Gastroesophageal sphincter (tissue), 4 donors: ENCODE measurements around the gene HS6ST2. TPM values are rescaled to one million over a fixed set of nuclear protein-coding genes. Genes with fewer than 3 reads are reported as not detected.

ENCODE experiments used
- ATAC-seq: fragments of 150-250 bp; one replicate; pipeline ENCODE4 v1.9.1; 2016; ENCODE audit warnings: mild to moderate bottlenecking, moderate library complexity
- H3K27ac ChIP-seq, 4 donors: fragments of 200-600 bp; sonication (generic) in 3 of 4; 1 replicate in 3 of 4; 2 replicates in 1 of 4; pipeline ENCODE4 v1.5.1; 2016 to 2019
- H3K27me3 ChIP-seq: fragments of 200-600 bp; sonication (generic); one replicate; pipeline ENCODE4 v1.5.1; 2019
- H3K36me3 ChIP-seq, 2 donors: fragments of 200-600 bp; sonication (generic); one replicate each; pipeline ENCODE4 v1.5.1; 2019; ENCODE audit warnings: control low read depth in 1 of 2
- H3K4me1 ChIP-seq, 3 donors: fragments of 200-600 bp; sonication (generic); 1 replicate in 2 of 3; 2 replicates in 1 of 3; pipeline ENCODE4 v1.5.1; 2016 to 2019; ENCODE audit warnings: control low read depth in 2 of 3
- H3K4me3 ChIP-seq, 2 donors: fragments of 200-600 bp; sonication (generic); one replicate each; pipeline ENCODE4 v1.5.1; 2019; ENCODE audit warnings: mild to moderate bottlenecking in 1 of 2, moderate library complexity in 1 of 2
- H3K9me3 ChIP-seq, 3 donors: fragments of 200-600 bp; sonication (generic); one replicate each; pipeline ENCODE4 v1.5.1; 2017 to 2019; ENCODE audit warnings: control low read depth in 2 of 3
- EP300 ChIP-seq: sonication (generic); formaldehyde crosslinking; IDR thresholded peaks from one replicate; pipeline ENCODE4 v1.6.1; 2017; ENCODE audit warnings: antibody characterized with exemption, mild to moderate bottlenecking
- POLR2A ChIP-seq, 2 donors: fragments of 450-650 bp; IDR thresholded peaks; one replicate each; pipeline ENCODE4 v1.6.1; 2017; ENCODE audit warnings: antibody characterized with exemption in 2 of 2, mild to moderate bottlenecking in 2 of 2, moderate library complexity in 1 of 2
- POLR2AphosphoS5 ChIP-seq: sonication (generic); formaldehyde crosslinking; IDR thresholded peaks from one replicate; pipeline ENCODE4 v1.6.1; 2017; ENCODE audit warnings: antibody characterized with exemption
- WGBS, 2 donors: methylation state at CpG; one replicate each; pipeline ENCODE4 v1.1.5; 2018; ENCODE audit warnings: low coverage in 1 of 2; 5-methylcytosine and 5-hydroxymethylcytosine counted together
- total RNA-seq, 4 donors: library from RNA; depleted of rRNA; stranded (reverse); fragments of >200 nt; gene quantifications; one replicate each; pipeline ENCODE4 v1.1.0, GENCODE V29; 2016
- TF ChIP-seq, protein P1 (sequence below), 4 experiments: fragments of 200-600 bp in 2 of 4; fragments of 450-650 bp in 2 of 4; sonication (generic) in 1 of 4; IDR thresholded peaks; one replicate each; pipeline ENCODE4 v1.5.1; 2017 to 2019; ENCODE audit warnings: antibody characterized with exemption in 4 of 4, mild to moderate bottlenecking in 2 of 4, moderate library complexity in 2 of 4

Gene HS6ST2
- total RNA-seq, 4 donors from 2014 or later, result 0.08 to 1.9 (median 0.22) TPM

GRCh38 chrX:132858018-132858417 lies 100.4 kb downstream of the HS6ST2 start:
- TF ChIP-seq POLR2AphosphoS5 (no peak), POLR2A (IDR thresholded peaks at IDR 0.05) (no peak), EP300 (no peak)
- TF ChIP-seq, protein P1, sequence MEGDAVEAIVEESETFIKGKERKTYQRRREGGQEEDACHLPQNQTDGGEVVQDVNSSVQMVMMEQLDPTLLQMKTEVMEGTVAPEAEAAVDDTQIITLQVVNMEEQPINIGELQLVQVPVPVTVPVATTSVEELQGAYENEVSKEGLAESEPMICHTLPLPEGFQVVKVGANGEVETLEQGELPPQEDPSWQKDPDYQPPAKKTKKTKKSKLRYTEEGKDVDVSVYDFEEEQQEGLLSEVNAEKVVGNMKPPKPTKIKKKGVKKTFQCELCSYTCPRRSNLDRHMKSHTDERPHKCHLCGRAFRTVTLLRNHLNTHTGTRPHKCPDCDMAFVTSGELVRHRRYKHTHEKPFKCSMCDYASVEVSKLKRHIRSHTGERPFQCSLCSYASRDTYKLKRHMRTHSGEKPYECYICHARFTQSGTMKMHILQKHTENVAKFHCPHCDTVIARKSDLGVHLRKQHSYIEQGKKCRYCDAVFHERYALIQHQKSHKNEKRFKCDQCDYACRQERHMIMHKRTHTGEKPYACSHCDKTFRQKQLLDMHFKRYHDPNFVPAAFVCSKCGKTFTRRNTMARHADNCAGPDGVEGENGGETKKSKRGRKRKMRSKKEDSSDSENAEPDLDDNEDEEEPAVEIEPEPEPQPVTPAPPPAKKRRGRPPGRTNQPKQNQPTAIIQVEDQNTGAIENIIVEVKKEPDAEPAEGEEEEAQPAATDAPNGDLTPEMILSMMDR (IDR thresholded peaks at IDR 0.05), result no peak

GRCh38 chrX:132855780-132856341 lies 102.6 kb downstream of the HS6ST2 start:
- no peaks in the 10 kb centered on the region for H3K27me3 ChIP-seq
- no peak for ATAC-seq
- TF ChIP-seq, protein P1 (IDR thresholded peaks at IDR 0.05), result no peak
- TF ChIP-seq EP300 (no peak), POLR2AphosphoS5 (no peak), POLR2A (IDR thresholded peaks at IDR 0.05) (no peak)
- no peak overlapping the region for H3K27ac ChIP-seq
- H3K4me1 ChIP-seq, result no peaks in the 10 kb centered on the region
- 73 to 81% methylated on average over 5 to 6 of the region's 6 CpGs for WGBS, 2 donors
- H3K36me3 ChIP-seq, result no peaks in the 10 kb centered on the region
- no peak overlapping the region for H3K4me3 ChIP-seq
- H3K9me3 ChIP-seq, result no peaks in the 10 kb centered on the region

More at GRCh38 chrX:132858018-132858417, 100.4 kb downstream of the HS6ST2 start:
- no peak overlapping the region for H3K4me3 ChIP-seq
- no peak overlapping the region for H3K27ac ChIP-seq
- H3K9me3 ChIP-seq, result no peaks in the 10 kb centered on the region
- no peaks in the 10 kb centered on the region for H3K36me3 ChIP-seq
- H3K27me3 ChIP-seq, result no peaks in the 10 kb centered on the region
- H3K4me1 ChIP-seq, result no peaks in the 10 kb centered on the region
- no peak for ATAC-seq

GRCh38 chrX:132853040-132853439 lies 105.4 kb downstream of the HS6ST2 start:
- H3K4me3 ChIP-seq, result no peak overlapping the region
- 20 to 23% methylated on average over 1 of the region's 3 CpGs for WGBS, 2 donors
- TF ChIP-seq POLR2AphosphoS5, result no peak
- TF ChIP-seq EP300, result no peak
- TF ChIP-seq, protein P1 (IDR thresholded peaks at IDR 0.05), result no peak
- no peak for TF ChIP-seq POLR2A (IDR thresholded peaks at IDR 0.05)
- H3K27ac ChIP-seq, result no peak overlapping the region
- no peaks in the 10 kb centered on the region for H3K36me3 ChIP-seq
- no peaks in the 10 kb centered on the region for H3K27me3 ChIP-seq
- ATAC-seq, result no peak
- no peaks in the 10 kb centered on the region for H3K9me3 ChIP-seq
- H3K4me1 ChIP-seq, result no peaks in the 10 kb centered on the region

DNA sequence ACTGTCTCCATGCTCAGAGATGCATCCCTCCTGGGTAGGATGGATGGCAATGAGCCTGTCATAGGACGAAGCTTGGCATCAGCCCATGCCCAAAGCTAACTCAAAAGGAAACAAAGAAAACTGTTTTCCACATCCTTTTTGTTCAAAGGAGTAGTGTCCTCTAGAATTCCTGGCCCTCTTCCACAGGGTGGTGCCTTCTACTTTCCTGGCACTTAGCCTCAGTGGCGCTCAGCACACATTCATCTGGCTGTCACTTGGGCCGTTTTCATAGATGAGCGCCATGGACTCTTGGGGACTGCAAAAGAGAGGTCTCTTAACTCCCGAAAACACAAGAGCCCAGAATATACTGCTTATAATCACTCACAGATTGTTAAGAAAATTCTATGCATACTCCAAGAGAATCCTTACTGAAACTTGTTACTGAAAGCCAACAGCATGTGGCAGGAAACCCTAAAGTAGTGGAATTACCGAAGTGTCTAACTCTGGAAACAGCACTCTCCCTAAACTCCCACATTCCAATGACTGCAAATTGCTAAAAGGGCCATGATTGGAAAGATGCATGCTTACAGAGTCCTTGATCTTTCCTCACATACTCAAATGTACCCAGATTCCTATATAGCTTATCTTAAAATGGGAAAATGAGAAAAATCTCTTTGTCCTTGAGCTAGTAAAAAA lies 110.0 kb downstream of the HS6ST2 start:
- no peaks in the 10 kb centered on the region for H3K27me3 ChIP-seq
- no peaks in the 10 kb centered on the region for H3K4me1 ChIP-seq
- no peaks in the 10 kb centered on the region for H3K36me3 ChIP-seq
- no peak for TF ChIP-seq POLR2A (IDR thresholded peaks at IDR 0.05)
- TF ChIP-seq POLR2AphosphoS5, result no peak
- TF ChIP-seq, protein P1 (IDR thresholded peaks at IDR 0.05), result no peak
- no peak for TF ChIP-seq EP300
- 33 to 50% methylated on average over 1 to 2 of the region's 6 CpGs for WGBS, 2 donors
- no peaks in the 10 kb centered on the region for H3K9me3 ChIP-seq
- no peak overlapping the region for H3K27ac ChIP-seq
- no peak overlapping the region for H3K4me3 ChIP-seq
- ATAC-seq, result no peak

DNA sequence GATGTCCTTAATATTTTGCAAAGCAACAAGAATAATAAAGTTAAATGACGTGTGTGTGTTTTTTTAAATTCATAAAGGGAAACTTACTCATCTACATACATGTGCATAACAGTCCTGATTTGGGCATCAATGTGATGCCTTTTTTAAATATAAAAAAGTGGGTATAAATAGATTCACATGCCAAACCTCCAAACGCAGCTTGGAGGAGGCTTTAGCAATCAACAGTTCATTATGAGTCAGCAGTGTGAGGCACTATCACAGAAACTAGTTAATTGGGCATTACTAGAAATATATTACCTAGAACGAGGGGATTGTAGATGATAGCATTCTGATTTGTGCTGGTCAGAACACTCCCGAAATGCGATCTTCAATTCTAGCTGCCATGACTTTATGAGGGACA lies 115.1 kb downstream of the HS6ST2 start:
- Histone ChIP-seq H3K4me1 (no peaks in the 10 kb centered on the region), H3K27me3 (no peaks in the 10 kb centered on the region), H3K9me3 (no peaks in the 10 kb centered on the region), H3K27ac (no peak overlapping the region), H3K36me3 (no peaks in the 10 kb centered on the region), H3K4me3 (no peak overlapping the region)
- ATAC-seq, result no peak
- TF ChIP-seq POLR2AphosphoS5, result no peak
- TF ChIP-seq, protein P1 (IDR thresholded peaks at IDR 0.05), result no peak
- TF ChIP-seq POLR2A (IDR thresholded peaks at IDR 0.05), result no peak
- no peak for TF ChIP-seq EP300
- 52 to 90% methylated on average over 1 to 5 of the region's 5 CpGs for WGBS, 2 donors
